Astrocyte of the hippocampus (primary cell): ENCODE data around the gene CYB5R2.

ENCODE experiments used
- DNase-seq: peaks from one replicate; pipeline ENCODE4 v3.0.0; 2011; ENCODE audit warnings: low read depth, low spot score

The CYB5R2 gene

DNA sequence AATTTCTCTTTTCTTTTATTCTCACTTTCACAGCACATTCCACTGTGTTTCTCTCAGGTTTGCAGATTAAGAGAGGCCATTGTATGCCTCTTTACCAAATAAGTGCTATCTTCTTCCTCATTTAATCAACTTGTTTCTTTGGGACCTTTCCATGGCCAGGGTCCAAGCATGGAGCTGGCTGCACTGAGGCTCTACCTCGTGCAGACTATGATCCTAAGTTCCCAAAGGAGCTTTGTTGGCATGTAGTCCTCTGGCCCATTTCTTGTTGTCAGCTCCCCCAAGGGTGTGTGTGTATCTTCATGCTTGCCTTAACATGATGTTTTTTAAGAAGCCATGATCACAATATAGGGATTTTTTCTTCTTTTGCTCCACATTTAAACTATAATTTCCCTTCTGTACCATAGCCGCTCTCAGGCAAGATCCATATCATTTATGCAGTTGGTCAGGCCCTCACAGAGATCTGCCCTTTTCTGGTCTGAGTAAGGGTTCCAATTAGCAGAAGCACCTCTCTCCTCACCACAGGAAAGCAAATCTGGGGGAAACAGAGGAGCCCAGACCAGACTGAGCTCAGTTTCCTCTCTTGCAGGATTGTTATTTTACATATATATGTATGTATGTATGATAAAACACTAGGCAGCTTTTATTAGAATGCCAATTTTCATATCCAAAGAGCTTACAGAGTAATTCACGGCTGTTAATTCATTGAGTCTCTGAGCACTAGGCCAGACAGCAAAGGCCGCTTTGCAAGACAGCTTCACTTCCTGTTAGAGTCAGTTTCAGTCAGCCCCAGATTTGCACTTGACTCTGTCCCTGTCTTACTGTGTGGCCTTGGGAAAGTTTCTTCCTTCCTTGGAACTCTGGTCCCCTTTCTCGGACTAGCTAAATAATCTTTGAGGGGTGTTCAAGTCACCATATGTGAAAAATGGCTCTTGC is 34.3 kb downstream of the CYB5R2 start:
- DNase-seq: no peak

- peak; percentile 43 for DNase-seq
Measured at GRCh38 chr11:7637447-7638157, 35.7 kb downstream of the CYB5R2 start.

GRCh38 chr11:7636350-7636749 is 37.0 kb downstream of the CYB5R2 start:
- DNase-seq: no peak

- DNase-seq: no peak
Measured at GRCh38 chr11:7635708-7636107, 37.6 kb downstream of the CYB5R2 start.

GRCh38 chr11:7635137-7635536 is 38.2 kb downstream of the CYB5R2 start:
- no peak for DNase-seq

DNA sequence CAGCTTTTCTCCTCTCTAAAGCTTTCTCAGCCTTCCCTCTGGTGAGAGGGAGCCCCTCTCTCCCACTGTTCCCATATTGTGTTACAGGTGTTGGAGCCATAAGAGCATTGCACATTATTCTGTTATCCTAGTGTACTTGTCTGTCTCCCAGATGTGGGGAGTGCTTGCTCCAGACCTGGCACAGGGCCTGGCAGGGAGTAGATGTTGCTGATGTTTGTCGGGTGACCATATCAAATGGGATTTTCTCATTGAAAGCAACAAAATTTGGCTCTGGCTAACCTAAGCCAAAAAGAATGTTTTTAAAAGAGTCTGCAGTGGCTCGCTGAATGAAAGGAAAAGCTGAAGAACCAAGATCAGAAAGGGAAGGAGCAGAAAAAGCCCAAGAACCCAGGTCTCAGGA is 41.1 kb downstream of the CYB5R2 start:
- DNase-seq: no peak

DNA sequence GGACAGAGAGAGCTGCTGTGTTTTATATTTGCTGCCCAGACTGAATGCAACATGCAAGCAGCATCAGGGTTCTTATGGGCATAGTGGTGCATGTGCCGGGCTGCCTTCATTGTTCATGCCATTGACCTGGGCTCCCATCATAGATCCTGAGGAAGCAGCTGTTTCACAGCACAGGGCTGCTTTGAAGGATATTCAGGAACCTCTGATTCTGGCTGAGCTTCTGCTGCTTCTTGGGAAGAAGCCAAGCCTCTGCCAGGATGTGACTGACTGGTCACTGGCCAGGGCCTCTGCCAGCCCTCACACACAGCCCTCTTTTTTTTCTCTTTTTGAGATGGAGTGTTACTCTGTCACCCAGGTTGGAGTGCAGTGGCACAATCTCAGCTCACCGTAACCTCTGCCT is 43.3 kb downstream of the CYB5R2 start:
- DNase-seq: peak; percentile 40

- no peak for DNase-seq
Measured at GRCh38 chr11:7628660-7629059, 44.6 kb downstream of the CYB5R2 start.

GRCh38 chr11:7622721-7623120 is 50.6 kb downstream of the CYB5R2 start:
- DNase-seq: no peak

- DNase-seq: no peak
Measured at GRCh38 chr11:7621554-7621953, 51.7 kb downstream of the CYB5R2 start.

GRCh38 chr11:7621090-7621489 is 52.2 kb downstream of the CYB5R2 start:
- no peak for DNase-seq

DNA sequence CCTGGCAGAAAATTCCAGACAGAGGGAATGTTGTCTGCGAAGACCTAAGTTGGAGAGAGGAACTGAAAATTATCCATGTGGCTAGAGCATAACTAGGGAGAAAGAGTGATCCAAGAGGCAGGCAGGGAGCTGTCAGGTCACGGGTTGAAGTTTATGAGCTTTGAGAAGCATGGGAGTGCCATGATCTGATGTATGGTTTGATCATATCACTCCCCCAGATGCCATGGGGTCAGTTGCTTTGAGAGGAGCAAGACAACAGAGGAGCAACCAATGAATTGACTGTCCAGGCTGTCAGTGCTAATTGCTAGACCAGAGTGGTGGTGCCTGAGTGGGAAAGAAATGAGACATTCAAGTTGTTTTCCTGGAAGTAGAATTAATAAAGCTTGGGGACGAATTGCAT is 54.0 kb downstream of the CYB5R2 start:
- no peak for DNase-seq

GRCh38 chr11:7617032-7617431 is 56.3 kb downstream of the CYB5R2 start:
- no peak for DNase-seq
